Measurements from ENCODE around the gene VAMP7. TPM values are rescaled to one million over a fixed set of nuclear protein-coding genes. Genes with fewer than 3 reads are reported as not detected.

The VAMP7 gene
- total and polyA plus RNA-seq, 2 of the 8 experiments (the other 6 are each of a cell fraction or from before 2014, with no cell fraction given) = 14.2 to 22.1 TPM

DNA sequence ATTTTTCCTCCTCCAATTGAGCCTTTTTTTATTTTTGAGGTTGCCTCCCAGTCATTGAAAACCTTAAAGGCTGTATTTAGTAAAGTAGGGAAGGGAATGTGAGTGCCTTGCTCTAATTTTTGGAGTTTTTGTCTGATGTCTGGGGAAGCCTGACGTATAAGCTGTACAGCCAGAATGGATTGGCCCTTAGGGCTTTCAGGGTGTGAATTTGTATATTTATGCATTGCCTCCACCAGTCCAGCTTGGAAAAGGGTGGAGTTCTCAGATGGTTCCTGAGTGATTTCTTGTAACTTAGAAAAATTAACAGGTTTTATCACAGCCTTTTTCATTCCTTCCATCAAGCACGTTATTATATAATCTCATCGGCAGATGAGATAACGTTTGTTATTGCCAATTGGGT is 107.7 kb downstream of the VAMP7 start:
- 76% methylated on average over 4 of the region's 4 CpGs; no CpG with 5 or more reads in 1 of the 2 experiments for WGBS, 2 experiments (ENCODE audit: extremely low coverage in 1 of 2, insufficient coverage in 1 of 2, insufficient read length in 1 of 2, insufficient replicate concordance in 2 of 2, low coverage in 1 of 2, low lambda C conversion rate in 2 of 2, missing lambda C conversion rate in 1 of 2)
- FAIRE-seq = no peak
- Histone ChIP-seq H2AK5ac (ENCODE audit: low read depth, low read length) (no peak overlapping the region), H3K4me2 (ENCODE audit: insufficient read depth in 1 of 2, low read depth in 2 of 2, low read length in 2 of 2) (no peak overlapping the region), H2AFZ (ENCODE audit: low read length) (no peak overlapping the region), H3K79me1 (ENCODE audit: low read depth, low read length) (no peaks in the 10 kb centered on the region), H3K9me3 (ENCODE audit: insufficient read depth in 2 of 2, low read depth in 1 of 2, low read length in 1 of 2) (peaks cover 38 to 80% of the 10 kb centered on the region in 2 experiments), H3K4me1 (replicated peaks in 1 of 4; ENCODE audit: control insufficient read depth in 3 of 4, insufficient read depth in 4 of 4, low read length in 3 of 4) (no peaks in the 10 kb centered on the region), H2BK12ac (ENCODE audit: low read depth, low read length) (no peak overlapping the region), H3K36me3 (ENCODE audit: control insufficient read depth in 2 of 4, insufficient read depth in 4 of 4, low read length in 3 of 4) (no peaks in the 10 kb centered on the region), H2BK20ac (ENCODE audit: low read length) (no peak overlapping the region), H3K14ac (ENCODE audit: insufficient read length) (no peak overlapping the region), H2BK5ac (ENCODE audit: low read depth, low read length) (no peak overlapping the region), H3K18ac (ENCODE audit: extremely low read depth, low read length) (no peak overlapping the region), H3K4me3 (ENCODE audit: extremely low read depth in 1 of 4, insufficient read depth in 2 of 4, low read depth in 3 of 4, low read length in 4 of 4) (no peak overlapping the region), H3K27me3 (replicated peaks in 1 of 4; ENCODE audit: control insufficient read depth in 3 of 4, extremely low read depth in 1 of 4, insufficient read depth in 3 of 4, low read length in 3 of 4) (no peaks in the 10 kb centered on the region), H3K23ac (ENCODE audit: insufficient read length) (no peak overlapping the region), H4K20me1 (replicated peaks in 1 of 2; ENCODE audit: control insufficient read depth in 1 of 2, insufficient read depth in 2 of 2, low read length in 2 of 2) (no peaks in the 10 kb centered on the region), H4K8ac (ENCODE audit: extremely low read depth, insufficient read depth, low read length) (no peak overlapping the region), H3K23me2 (ENCODE audit: low read depth, low read length) (peaks cover 1% of the 10 kb centered on the region; the same call in 1 of the 2 replicates), H3K4ac (replicated peaks; ENCODE audit: insufficient read length, low read depth, low read length) (no peak overlapping the region), H3K79me2 (ENCODE audit: control insufficient read depth in 1 of 2, insufficient read depth in 2 of 2, low read length in 2 of 2) (no peaks in the 10 kb centered on the region), H2BK15ac (ENCODE audit: low read length) (no peak overlapping the region), H2BK120ac (replicated peaks; ENCODE audit: low read depth, low read length) (no peak overlapping the region), H3K27ac (ENCODE audit: low read depth, low read length) (no peak overlapping the region), H3K9ac (replicated peaks in 1 of 4; ENCODE audit: extremely low read depth in 1 of 4, low read depth in 3 of 4, low read length in 3 of 4) (no peak overlapping the region), H4K91ac (replicated peaks; ENCODE audit: insufficient read length, low read length) (no peak overlapping the region), H4K5ac (ENCODE audit: insufficient read length, low read depth, low read length) (no peak overlapping the region), H3K56ac (replicated peaks; ENCODE audit: insufficient read length, low read depth, low read length) (no peak overlapping the region)
- ChIA-PET CTCF (ENCODE audit: partially characterized antibody) (no interaction called here), POLR2A (ENCODE audit: partially characterized antibody) (no interaction called here)
- DNase-seq (ENCODE audit: low read depth in 1 of 2, low spot score in 2 of 2) = no peak
- TF ChIP-seq CEBPB (IDR thresholded peaks at IDR 0.05; ENCODE audit: low read depth, low read length) (no peak), RXRA (IDR thresholded peaks at IDR 0.05; ENCODE audit: insufficient read depth, low read depth, low read length) (no peak), PHF8 (conservative IDR thresholded peaks at IDR 0.05; ENCODE audit: low read depth, low read length) (no peak), SP1 (IDR thresholded peaks at IDR 0.05; ENCODE audit: low read depth, low read length) (no peak), SP2 (IDR thresholded peaks at IDR 0.05; ENCODE audit: low read length) (no peak), FOSL1 (IDR thresholded peaks at IDR 0.05; ENCODE audit: insufficient read depth, low read depth, low read length) (no peak), HDAC6 (IDR thresholded peaks at IDR 0.05; ENCODE audit: low read depth, low read length) (no peak), EGR1 (IDR thresholded peaks at IDR 0.05; ENCODE audit: borderline replicate concordance, low read depth, low read length) (no peak), KDM4A (IDR thresholded peaks at IDR 0.05; ENCODE audit: low read depth, low read length, severe bottlenecking) (no peak), CTBP2 (IDR thresholded peaks at IDR 0.05; ENCODE audit: borderline replicate concordance, insufficient read depth, insufficient read length, low read length) (no peak), RAD21 (IDR thresholded peaks at IDR 0.05 in 1 of 2, conservative IDR thresholded peaks at IDR 0.05 in 1 of 2; ENCODE audit: low read depth in 2 of 2, low read length in 2 of 2) (no peak), KDM1A (IDR thresholded peaks at IDR 0.05; ENCODE audit: borderline replicate concordance, low read length) (no peak), POLR2AphosphoS5 (IDR thresholded peaks at IDR 0.05; ENCODE audit: low read depth, low read length) (no peak), CREB1 (IDR thresholded peaks at IDR 0.05) (no peak), RFX5 (IDR thresholded peaks at IDR 0.05; ENCODE audit: borderline replicate concordance, low read depth, low read length) (no peak), RBBP5 (IDR thresholded peaks at IDR 0.05; ENCODE audit: borderline replicate concordance, low read depth, low read length) (no peak)
